Dedifferentiated amniotic fluid mesenchymal stem cell (primary cell): ENCODE data around the gene NCKAP5.

Experiments used
- DNase-seq: peaks from one replicate; pipeline ENCODE4 v3.0.0-alpha.2; 2016; ENCODE audit errors: extremely low spot score

The NCKAP5 gene

DNA sequence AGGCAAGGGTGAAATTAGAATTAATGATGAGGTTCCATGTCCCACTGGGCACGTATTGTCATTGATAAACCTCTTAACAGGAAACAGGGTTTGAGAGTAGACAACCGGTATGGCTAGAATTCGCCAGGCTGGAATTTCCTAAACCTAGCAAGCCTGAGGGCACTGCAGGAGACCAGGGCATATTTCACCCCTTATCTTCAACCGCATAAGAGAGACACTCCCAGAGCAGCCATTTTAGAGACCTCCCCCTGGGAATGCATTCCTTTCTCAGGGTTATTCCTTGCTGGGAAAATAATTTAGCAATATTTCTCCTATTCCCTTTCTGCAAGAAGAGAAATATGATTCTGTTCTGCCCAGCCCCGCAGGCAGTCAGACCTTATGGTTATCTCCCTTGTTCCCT, 563.6 kb downstream of the NCKAP5 start:
- DNase-seq: no peak

DNA sequence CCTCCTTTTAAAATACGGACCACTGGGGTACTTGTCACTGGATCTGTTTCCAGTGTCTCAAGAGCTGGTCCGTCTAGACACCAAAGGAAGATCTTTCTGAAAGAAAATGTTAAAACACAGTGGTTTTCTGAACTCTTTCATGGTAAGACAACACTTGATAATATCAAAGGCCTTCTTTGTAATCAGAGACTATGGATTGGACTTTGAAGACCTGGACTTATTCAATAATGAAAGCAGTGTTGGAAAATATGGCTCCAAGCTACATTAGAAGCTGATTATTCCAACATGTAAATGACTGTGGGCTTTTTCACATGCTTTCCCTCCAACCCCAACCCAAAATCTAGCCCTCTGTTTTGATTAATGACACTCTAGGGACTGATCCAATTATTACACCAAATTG, 568.8 kb downstream of the NCKAP5 start:
- no peak for DNase-seq

DNA sequence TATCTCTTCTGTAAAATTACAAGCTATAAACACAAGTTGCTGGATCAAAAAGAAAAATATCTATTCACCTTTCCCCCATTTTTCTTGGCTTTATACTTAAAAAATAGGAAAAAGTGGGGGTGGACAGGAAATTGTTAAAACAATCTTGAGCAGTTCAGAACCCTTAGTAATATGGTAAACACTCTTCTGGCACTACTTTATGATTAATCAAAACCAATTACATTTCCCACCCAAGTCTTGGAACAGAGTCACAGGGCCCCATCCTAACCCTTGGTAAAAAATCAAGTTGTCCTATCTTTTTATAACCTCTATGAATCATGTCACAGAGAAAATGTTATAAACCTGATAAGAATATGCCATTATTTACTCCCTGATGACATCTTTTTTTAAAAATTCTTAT, 570.0 kb downstream of the NCKAP5 start:
- DNase-seq: no peak

DNA sequence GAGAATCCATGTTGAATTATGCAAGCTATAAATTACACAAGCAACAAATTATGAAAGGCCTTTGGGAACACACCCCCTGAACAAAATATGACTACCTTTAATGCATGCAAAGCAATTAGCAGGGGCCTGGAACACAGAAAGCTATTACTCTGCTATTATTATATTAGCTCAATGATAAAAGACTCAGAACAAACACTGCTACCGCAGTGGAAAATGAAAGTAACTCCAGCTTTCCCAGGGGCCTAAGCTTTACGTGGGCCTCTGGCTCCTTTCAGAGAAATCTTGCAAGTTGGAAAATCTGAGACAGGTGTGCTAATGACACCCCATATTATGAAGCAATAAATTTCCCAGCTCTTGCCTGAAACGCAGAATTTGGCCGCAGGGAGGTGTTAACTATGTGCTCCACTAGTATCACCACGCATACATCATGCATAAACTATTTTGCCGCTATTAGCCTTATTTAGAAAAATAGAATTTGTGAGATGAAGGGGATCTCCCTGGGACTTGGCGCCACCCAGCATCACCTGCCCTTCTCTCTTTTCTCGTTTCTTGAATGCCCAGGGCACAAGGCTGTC, 576.7 kb downstream of the NCKAP5 start:
- DNase-seq: no peak

DNA sequence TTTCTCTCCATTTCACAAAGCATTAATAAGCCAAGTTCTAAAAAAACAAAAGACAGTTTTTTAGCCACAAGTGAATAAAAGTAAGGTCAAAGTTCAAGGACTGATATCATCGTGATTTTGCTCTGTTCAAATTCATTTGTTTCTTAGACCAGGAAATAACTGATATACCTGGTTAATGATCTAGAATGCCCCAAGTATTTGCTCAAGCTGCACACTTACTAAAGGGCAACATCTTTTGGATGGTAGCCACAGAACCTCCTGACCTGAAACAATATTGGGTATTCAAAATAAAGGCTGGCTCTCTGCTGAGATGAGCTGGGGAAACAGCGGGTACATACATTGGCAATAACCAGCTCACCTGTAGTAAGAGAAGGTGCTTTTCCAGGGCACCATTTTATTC, 583.5 kb downstream of the NCKAP5 start:
- no peak for DNase-seq

DNA sequence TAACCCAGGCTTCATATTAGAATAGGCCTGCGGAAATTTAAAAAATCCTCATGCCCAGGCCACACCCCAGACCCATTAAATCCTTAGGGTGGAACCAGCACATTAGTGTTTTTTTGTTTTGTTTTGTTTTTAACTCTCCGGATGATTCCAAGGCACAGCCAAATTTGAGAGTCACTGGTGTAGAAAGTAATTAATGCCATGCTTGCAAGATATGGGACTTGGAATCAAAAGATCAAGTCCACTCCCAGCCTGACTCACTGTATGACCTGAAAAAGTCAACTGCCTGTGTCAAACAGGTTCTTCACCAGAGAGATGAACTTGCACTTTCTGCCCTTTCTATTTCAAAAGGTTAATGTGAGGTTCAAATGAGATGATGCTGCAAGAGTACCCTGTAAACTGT, 588.0 kb downstream of the NCKAP5 start:
- DNase-seq: no peak

DNA sequence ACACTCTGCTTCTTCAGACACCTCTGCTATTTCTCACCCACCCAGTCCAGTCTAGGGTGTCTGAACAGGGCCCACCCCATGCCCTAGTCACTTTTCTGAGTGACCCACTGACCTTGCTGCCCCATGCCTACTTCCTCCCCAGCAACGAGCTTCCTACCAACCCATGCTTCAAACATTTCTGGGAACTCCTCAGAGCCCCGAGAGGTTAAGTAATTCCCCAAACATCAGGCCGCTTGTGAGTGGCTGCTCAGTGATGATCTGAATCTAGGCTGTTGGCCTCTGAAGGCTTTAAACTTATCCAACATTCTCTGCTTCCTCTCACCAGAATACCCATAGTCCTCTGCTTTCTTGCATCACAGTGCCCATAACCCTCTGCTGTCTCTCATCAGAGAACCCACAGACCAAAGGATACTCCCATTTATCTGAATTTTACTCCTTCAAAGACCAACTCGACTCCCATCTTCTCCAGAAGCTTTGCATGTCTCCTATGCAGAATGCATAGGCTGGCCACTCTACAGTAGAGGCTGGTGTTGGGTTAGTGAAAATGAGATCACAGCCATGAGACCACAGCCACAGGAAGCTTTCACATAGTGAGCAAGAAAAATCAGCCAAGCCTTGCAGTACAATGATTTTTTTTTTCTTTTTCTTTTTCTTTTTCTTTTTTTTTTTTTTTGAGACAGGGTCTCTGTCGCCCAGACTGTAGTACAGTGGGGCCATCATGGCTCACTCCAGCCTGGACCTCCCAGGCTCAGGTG, 588.7 kb downstream of the NCKAP5 start:
- DNase-seq: no peak

DNA sequence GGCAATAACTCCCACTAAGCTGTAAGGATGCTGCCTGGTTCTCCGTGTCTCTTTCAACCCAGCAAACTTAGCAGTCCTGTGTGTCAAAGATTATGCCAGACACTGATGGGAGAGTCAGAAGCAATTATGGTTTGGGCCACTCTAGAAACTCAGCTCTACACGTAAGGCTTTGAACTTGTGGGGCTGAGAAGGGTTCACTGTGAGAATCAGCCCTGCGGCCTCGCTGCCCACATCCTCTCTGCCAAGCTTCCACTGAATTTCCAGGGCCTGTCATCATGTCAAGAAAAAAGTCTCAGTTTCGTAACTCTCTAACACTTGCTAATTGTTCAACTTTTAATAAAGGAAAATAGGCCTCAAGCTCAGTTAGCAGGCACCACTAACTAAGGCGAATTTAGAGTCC, 589.4 kb downstream of the NCKAP5 start:
- no peak for DNase-seq

DNA sequence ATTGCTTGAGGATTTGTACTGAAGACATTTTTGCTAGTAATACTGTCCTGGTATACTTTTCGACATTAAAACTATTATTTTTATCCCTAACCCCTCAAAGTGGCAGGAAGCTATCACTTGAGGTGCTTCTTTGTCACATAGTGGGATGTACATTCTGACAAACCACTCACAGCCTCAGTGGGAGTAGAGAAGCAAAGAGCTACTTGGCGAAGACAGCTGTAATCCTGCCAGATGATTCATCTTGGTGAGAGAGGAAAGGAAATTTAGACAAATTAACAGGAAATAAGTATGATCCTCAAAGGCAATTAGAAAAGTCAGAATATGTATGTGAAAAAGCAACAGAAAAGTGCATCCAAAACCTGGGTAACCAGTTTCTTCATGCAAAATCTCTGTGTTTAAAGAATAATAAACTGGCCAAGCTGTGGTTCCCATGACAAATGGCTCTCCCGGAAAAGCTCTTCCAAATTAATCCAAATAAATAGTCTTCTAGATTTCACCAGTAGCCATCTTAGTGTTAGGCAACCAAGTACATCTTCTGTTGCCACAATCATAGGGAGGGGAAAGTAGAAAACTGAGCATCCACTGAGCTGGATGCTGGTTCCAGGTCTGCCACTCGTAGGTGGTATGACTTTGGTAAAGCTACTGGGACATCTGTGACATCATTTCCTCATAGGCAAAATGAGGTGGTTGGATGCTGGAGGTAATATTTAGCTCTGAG, 590.3 kb downstream of the NCKAP5 start:
- no peak for DNase-seq

DNA sequence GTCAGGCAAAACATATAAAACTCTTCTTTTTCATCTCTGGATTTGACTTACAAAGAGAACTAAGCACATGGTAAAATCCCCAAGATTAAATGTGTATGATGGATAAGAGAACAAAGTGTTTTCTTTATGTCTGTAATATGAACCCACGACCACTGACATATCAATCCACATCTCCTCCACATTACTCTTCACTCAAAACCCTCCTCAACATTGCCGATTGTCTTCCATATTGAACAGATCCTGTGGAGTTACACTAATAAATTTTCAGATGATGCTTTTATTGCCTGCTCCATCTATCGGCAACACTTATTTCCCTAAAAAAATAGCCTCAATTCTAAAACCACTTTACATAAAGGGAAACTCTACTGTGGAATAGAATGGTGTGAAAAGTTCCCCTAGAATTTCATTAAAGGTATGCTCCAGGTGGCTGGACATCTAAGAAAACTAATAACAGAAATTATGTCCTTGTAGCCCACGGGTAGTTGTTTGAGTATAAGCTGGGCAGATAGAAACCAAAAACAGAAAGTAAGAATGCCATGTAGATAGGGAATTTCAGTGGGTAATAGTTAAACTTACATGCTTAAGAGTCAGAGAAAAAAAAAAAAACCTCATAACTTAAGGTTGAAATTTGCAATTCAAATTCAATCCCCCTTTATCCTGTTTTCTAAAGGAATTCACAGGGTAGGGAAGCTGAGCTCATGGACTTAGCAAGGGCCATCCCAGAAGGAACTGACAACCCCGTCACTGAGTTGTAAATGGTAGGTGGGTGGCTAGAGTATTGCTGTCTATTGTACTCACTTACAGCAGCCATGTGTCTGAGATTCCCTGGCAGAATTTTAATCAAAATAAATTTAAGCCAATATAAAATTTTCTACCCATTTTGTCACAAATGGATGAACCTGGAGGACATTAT, 592.8 kb downstream of the NCKAP5 start:
- DNase-seq: no peak

DNA sequence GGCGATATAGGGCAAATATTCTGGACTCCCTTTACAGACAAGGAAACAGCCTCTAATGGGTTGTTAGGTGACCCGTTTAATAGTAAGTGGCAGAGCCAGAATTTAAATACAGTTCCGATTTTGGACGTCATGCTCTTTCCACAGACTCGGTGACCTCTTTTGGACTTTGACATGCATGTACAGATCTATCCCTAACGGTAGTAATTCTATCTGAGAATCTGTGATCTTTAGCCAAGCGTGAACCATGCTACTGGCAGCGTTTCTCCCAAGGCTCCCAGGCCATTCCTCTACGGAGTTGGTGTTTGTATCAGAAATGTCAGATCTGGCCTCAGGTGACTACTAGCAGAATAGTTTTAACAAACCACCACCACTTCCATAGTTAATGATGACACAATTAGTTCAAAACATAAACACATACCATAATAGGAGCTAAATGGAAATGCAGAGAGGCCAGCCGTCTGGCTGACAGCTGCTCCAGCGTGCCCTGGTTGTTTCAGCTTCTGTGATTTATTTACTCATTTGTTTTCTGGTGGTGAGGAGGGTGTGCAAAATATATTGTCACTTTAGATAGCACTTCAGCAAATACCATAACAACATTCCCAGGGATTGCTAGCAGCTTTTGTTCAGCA, 593.7 kb downstream of the NCKAP5 start:
- DNase-seq: no peak

DNA sequence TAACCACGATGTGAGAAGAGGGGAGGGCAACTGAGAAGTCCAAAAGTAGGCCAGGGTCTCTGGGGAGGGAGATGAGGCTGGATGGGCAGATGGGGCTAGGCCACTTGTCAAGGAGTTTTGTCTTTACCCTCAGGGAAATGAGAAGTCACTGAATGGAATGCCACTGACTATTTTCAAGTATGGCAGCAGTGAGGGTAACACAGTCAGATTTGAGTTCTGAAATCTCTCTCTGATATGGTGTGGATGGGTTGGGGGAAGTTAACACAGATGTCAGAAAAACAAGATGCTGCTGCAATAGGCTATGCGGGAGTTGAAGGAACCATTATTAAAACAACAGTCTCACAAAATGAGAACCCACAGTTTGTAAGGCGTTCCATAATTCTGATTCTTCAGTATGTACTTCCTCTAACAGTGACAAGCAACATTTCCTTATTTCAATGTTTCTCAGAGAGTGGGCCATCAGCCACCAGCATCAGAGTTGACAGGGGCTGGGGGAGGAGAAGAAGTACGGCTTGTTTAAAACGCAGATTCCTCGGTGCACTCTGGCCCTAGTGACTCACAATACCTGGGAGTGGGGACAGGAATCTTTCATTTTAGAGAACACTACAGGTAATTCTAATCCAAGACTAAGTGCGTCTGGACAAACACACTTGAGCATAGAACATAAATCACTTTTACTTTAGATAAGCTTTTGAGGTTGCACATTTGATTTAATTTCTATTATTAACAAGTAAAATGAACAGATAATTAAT, 596.8 kb downstream of the NCKAP5 start:
- DNase-seq: no peak

DNA sequence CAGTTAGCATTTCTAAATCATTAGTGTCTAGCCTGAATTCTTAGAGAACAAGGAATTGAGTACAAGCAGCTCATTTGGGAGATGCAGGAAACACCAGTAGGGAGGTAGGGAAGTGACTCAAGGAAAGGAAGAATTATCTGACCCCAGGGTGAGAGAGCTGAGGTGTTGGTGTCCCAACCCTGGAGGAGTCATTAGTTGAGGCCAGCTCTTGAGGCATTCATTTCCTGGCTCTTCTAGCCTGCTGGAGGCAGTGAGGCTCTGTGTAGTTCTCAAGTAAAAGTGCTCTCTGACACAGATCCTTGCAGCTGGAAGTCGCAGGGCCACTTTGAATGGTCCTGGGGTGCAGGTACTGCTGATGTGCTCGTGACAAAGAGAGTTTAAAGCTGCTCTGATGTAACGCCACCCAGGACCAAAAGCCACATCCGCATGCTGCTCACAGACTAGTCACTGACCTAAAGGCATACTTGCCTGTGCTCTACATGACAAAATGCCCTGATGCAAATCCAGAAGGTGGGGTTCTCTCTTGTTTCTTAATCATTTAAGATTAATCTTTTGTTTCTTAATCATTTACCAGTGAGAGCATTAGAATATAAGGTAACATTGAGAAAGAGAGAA, 598.8 kb downstream of the NCKAP5 start:
- DNase-seq: no peak

DNA sequence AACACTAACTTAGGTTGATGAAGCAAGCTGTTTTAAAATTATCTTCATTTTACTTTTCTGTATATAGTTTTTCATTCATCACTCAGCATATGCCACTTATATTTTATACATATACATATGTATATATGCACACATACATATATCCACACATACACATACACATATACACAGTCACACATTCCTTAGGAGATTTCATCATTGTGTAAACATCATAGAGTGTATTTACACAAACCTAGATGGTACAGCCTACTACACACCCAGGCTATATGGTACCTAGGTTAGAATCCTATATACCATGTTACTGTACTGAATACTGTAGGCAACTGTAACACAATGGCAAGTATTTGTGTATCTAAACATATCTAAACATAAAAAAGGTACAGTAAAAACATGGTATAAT, 602.8 kb downstream of the NCKAP5 start:
- no peak for DNase-seq

DNA sequence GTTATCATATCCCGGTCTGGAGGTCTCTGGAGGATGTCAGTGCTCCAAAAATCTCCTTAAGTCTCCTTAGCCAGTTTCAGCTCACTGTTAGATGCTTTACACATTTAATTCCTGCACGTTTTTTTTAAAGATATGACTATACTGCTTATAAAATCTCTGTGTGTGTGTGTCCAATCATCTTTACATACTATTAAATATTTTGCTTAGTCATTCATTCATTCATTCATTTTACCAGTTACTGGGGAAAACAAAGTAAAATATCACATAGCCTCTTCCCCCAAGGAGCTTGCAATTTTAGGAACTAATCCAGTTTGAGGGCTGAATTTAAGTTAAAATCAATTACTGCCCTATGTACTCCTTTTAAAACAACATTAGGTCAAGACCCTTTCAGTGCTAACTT, 605.1 kb downstream of the NCKAP5 start:
- no peak for DNase-seq

DNA sequence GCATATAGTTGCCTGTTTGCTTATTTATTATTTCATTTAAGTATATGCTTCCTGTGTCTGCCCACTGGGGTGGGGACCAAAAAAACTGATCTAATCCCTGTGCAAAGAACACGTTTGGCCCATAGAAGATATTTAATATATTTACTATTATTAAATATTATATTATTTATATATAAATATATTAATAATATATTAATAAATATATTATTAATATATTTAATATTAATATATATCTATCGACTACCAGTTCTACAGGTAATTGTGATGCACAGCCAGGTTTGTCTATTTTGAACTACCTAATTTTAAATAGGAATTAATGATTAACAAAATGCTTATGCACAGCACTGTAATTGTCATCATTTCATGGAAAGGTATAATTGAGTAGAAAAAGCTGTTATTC, 609.4 kb downstream of the NCKAP5 start:
- DNase-seq: no peak

DNA sequence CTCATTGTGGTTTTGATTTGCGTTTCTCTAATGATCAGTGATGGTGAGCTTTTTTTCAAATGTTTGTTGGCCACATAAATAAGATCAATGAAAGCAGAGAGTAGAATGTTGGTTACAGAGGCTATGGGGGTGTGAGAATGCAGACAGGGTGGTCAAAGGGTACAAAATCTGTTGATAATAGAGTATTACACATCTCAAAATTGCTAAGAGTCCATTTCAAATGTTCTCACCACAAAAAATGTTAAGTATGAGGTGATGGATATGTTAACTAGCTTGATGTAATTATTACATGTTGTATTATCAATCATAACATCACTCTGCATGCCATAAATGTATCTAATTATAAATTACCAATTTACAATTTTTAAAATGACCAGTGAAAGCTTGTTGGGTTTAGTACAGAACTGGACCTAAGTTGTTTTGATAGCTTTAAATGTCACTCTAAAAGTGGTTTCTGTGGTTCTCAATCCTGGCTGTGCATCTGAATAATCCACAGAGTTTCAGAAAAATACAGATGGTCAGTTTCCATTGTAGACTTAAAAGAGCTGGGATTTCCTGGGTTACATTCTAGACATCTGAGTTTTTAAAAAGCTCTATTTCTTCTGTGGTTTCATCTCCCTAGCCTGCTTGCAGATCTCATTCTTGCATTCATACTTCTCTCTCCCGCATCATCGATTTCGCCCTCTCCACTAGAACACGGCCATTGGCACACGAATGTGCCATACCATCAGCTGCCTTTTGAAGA, 612.2 kb downstream of the NCKAP5 start:
- no peak for DNase-seq

DNA sequence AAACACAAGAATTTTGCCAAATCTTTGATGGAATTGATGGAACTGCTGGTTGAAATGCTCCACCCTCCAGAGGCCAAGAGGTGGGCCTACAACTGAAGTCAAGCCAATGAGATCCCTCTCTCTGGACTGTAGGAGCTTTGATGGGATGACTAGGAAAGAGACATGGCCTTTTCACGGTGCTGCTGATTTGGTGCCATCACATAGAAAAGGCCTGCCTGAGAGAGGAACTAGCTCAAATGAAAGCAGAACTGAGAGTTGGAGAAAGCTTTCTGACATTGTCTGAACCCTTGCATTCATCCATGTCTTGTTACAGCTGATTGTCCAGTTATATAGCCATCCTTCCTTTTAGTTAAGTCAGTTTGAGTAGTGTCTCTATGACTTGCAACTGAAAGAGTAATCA, 614.5 kb downstream of the NCKAP5 start:
- no peak for DNase-seq

DNA sequence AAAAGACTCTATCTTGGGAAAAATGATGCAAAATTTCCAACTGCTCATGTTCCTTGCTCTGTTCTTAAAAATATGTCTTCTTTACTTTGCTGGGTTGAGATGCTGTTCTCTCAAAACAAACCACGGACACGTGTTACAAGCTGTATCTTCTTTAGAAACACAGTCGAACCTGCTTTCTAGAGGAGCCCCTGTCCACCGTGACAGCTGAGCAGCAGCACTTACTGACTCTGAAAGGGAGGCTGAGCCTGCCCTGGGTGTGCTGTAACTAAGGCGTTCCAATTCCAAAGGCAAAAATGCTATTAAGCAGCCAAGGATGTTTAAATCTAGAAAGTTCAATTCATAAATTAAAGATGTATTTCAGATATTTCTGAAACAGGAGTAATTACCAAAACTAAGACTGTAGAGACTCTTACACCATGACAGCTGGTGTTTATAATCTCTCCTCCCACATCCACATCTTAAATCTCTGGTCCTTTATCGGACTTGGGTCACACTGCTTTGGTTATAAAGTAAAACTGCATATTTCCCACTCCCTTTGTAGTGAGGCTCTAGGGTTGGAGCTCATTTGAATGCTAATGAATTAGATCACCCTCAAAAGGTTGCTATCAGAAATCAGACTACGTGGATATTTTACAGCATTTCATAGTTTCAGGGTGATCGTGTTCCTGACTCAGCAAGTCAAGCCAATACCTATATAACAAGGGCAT, 617.1 kb downstream of the NCKAP5 start:
- DNase-seq: no peak
